Immature natural killer cell (primary cell): ENCODE results near the gene NTRK1. TPM values are rescaled to one million over a fixed set of nuclear protein-coding genes. Genes with fewer than 3 reads are reported as not detected.

ENCODE experiments used
- DNase-seq, 3 donors: peaks; one replicate each; pipeline ENCODE4 v3.0.0; 2022; ENCODE audit warnings: mixed read lengths in 1 of 3
- H3K27ac Mint-ChIP-seq, 6 donors: one replicate each; pipeline ENCODE4 v1.8.0; 2020; ENCODE audit warnings: mixed read lengths in 6 of 6, mild to moderate bottlenecking in 5 of 6, inconsistent platforms in 4 of 6, moderate library complexity in 3 of 6
- H3K27me3 Mint-ChIP-seq, 3 donors: one replicate each; pipeline ENCODE4 v1.8.0; 2020 to 2021; ENCODE audit warnings: low read depth in 3 of 3, mild to moderate bottlenecking in 3 of 3, mixed read lengths in 3 of 3, moderate library complexity in 3 of 3, inconsistent platforms in 1 of 3
- H3K36me3 Mint-ChIP-seq, 3 donors: one replicate each; pipeline ENCODE4 v1.8.0; 2020; ENCODE audit warnings: mixed read lengths in 3 of 3, inconsistent platforms in 2 of 3, mild to moderate bottlenecking in 2 of 3
- H3K4me1 Mint-ChIP-seq, 2 donors: one replicate each; pipeline ENCODE4 v1.8.0; 2020; ENCODE audit warnings: inconsistent platforms in 2 of 2, mild to moderate bottlenecking in 2 of 2, mixed read lengths in 2 of 2, moderate library complexity in 1 of 2
- H3K4me3 Mint-ChIP-seq, 5 donors: one replicate each; pipeline ENCODE4 v1.8.0; 2020; ENCODE audit warnings: mild to moderate bottlenecking in 5 of 5, mixed read lengths in 5 of 5, inconsistent platforms in 3 of 5, moderate library complexity in 3 of 5
- H3K9me3 Mint-ChIP-seq, 6 donors: one replicate each; pipeline ENCODE4 v1.8.0; 2020; ENCODE audit warnings: mild to moderate bottlenecking in 6 of 6, mixed read lengths in 6 of 6, inconsistent platforms in 4 of 6, moderate library complexity in 3 of 6
- polyA plus RNA-seq, 3 donors: library from polyadenylated mRNA; unstranded; fragments of 300-500 nt; fragmentation: Illumina TruSeq; gene quantifications; one replicate each; pipeline ENCODE4 v1.2.3, GENCODE V29; 2021

Gene NTRK1
- polyA plus RNA-seq, 3 donors from 2014 or later = 0.71 TPM; not detected in 2

DNA sequence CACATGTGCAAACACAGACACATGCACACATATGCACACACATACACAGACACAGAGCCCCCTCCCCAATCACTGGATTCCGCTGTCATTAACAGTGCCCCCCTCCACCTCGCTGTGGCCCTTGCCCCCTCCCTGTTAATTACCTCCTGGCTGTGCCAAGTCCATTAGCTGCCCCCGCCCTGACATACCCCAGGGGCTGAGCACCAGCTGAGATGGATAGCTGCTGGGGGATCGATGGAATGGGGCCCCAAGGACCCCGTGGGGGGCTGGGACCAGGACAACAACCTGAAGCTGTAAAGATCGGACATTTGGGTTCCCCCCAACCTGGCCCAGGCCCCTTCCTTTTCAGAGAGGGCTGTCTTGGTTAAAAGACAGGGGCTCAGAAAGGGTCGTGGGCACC is 23.3 kb downstream of the NTRK1 start:
- no peaks in the 10 kb centered on the region for H3K9me3 Mint-ChIP-seq
- DNase-seq = no peak
- no peak overlapping the region for H3K27ac Mint-ChIP-seq
- H3K4me1 Mint-ChIP-seq = no peaks in the 10 kb centered on the region
- H3K4me3 Mint-ChIP-seq = no peak overlapping the region
- H3K27me3 Mint-ChIP-seq = peaks cover 6 to 9% (median 8%) of the 10 kb centered on the region in 3 donors
- peaks cover 0 to 3% (median 0%) of the 10 kb centered on the region in 3 donors for H3K36me3 Mint-ChIP-seq

DNA sequence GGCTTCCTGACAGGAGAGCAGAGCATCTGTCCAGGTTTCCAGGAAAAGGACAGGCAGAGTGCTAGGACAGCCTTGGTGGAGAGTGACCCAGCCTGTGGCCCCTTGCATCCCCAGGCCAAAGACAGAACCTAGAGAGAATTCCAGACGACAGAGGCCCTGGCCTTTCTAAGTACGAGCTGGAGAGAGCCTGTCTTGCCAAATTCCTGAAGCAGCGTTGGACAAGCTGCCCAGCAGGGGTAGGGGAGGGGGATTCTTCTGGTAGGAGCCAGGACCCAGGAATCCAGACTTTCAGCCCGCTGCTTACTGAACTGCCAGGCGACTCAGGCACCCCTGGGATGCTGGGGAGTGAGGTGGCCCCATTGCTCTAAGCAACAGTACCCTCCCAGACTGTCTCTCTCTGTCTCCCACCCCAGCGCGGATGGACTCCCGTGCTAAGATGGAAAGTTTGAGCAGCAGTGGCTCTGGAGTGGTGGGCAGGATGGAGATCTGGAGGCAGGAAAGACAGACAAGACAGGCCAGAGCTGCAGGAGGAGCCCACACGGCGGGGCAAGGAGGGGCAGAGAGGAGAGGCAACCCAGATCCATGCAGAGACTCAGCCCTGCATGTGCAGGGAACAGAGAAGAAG is 24.0 kb downstream of the NTRK1 start:
- peaks cover 0 to 3% (median 0%) of the 10 kb centered on the region in 3 donors for H3K36me3 Mint-ChIP-seq
- no peaks in the 10 kb centered on the region for H3K4me1 Mint-ChIP-seq
- peak overlapping the region in 1 of 6 donors; percentile 31 for H3K27ac Mint-ChIP-seq
- no peak overlapping the region for H3K4me3 Mint-ChIP-seq
- no peaks in the 10 kb centered on the region for H3K9me3 Mint-ChIP-seq
- H3K27me3 Mint-ChIP-seq = peaks cover 6 to 10% (median 9%) of the 10 kb centered on the region in 3 donors
- DNase-seq = no peak

DNA sequence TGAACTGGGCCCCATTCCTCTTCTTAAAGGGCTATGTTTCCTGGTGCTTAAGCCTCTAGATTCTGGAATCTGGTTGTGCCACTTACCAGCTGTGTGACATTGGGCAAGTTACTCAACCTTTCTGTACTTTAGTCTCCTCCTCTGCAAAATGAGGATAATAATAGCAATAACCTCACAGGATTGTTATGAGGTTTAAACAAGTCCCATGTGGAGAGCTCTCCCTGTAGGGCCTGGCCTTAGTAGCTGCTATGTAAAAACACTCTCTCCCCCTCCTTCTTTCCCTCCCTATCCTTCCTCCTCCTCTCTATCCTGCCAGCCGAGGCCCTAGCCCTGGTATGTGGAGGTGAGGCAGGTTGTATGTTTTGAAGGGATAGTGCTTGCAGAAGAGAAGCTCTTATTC is 24.6 kb downstream of the NTRK1 start:
- peaks cover 8 to 14% (median 9%) of the 10 kb centered on the region in 3 donors for H3K27me3 Mint-ChIP-seq
- DNase-seq = no peak
- H3K36me3 Mint-ChIP-seq = peaks cover 0 to 3% (median 0%) of the 10 kb centered on the region in 3 donors
- no peak overlapping the region for H3K4me3 Mint-ChIP-seq
- no peaks in the 10 kb centered on the region for H3K4me1 Mint-ChIP-seq
- no peaks in the 10 kb centered on the region for H3K9me3 Mint-ChIP-seq
- no peak overlapping the region for H3K27ac Mint-ChIP-seq

DNA sequence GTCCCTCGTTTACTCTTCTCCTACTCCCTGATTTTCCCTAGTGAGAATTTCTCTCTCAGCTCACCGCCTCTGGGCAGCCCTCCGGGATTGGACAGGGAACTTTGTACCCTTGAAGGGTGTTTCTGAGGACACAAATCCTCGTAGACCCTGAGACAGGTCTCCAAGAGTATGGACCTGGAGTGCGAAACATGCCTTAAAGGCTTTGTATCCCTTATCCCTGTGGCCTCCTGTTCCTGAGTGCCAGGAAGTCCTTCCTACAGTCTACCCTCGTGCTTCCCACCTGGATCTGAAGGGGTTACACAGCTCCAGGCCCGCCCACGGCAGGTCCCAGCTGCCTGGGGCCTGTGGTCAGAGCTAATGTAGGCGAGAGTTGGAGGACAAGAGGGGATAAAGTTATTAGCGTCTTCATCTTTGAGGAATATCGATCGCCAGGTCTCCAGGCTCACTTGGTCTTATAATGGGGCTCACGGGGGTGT is 25.3 kb downstream of the NTRK1 start:
- peaks cover 0 to 3% (median 0%) of the 10 kb centered on the region in 3 donors for H3K36me3 Mint-ChIP-seq
- no peak for DNase-seq
- H3K27me3 Mint-ChIP-seq = peaks cover 9 to 18% (median 10%) of the 10 kb centered on the region in 3 donors
- H3K4me1 Mint-ChIP-seq = no peaks in the 10 kb centered on the region
- H3K4me3 Mint-ChIP-seq = no peak overlapping the region
- no peak overlapping the region for H3K27ac Mint-ChIP-seq
- H3K9me3 Mint-ChIP-seq = no peaks in the 10 kb centered on the region

DNA sequence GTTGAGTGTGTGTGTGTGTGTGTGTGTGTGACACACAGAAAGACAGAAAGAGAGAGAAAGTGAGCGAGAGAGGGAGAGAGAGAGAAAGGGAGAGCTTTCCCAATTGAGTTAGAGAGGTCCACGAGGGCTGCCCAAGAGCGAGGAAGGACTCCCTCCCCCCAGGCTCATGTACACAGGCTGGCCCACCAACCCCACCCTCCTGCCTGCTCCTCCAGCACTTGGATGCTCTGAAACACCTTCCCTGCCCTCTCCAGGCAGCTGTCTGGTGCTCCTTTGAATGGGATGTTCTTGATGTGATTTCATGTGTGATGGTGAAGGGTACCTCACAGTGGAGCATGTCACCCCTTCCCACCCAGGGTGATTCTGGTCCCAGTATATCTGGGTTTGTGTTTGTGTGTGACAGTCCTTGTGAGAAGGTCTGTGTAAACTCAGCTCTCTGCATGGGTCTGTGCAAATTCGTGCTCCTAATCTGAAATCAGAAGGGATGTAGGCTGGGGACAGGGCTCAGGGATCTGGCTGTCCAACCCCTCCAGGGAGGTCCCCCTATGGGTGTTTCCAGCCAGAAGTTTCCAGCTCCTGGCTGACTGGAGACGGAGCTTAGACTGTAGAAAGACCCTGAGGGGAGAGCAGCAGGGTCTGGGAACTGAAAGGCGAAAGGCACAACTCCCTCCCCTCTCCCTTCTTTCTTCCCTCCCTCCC is 26.1 kb downstream of the NTRK1 start:
- DNase-seq = no peak
- Mint-ChIP-seq H3K4me3 (no peak overlapping the region), H3K27me3 (peaks cover 10 to 25% (median 13%) of the 10 kb centered on the region in 3 donors), H3K4me1 (peaks cover under 1 to 3% of the 10 kb centered on the region in 2 donors), H3K9me3 (no peaks in the 10 kb centered on the region), H3K27ac (peak overlapping the region in 1 of 6 donors; percentile 55), H3K36me3 (peaks cover 0 to 3% (median 0%) of the 10 kb centered on the region in 3 donors)

DNA sequence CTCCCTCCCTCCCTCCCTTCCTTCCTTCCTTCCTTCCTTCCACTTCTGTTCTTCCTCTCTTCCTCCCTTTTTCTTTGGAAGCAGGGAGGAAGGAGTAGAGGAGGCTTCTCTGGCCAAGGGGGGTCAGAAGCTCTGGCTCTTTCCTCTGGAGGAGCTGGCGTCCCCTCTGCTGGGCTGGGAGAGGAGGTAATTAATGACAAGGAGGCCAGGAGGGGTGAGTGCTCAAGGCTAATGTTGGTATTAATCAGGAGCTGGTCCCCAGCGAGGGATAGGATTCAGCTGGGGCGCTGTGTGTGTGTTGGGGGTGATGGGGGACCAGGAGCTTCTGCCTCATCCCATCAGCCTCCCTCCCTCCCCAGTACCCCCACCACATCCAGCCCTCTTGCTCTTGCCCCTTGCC is 26.7 kb downstream of the NTRK1 start:
- Mint-ChIP-seq H3K4me3 (no peak overlapping the region), H3K9me3 (no peaks in the 10 kb centered on the region), H3K27me3 (peaks cover 14 to 28% (median 18%) of the 10 kb centered on the region in 3 donors), H3K27ac (no peak overlapping the region), H3K4me1 (peaks cover 5 to 9% of the 10 kb centered on the region in 2 donors), H3K36me3 (peaks cover 0 to 3% (median 0%) of the 10 kb centered on the region in 3 donors)
- no peak for DNase-seq

DNA sequence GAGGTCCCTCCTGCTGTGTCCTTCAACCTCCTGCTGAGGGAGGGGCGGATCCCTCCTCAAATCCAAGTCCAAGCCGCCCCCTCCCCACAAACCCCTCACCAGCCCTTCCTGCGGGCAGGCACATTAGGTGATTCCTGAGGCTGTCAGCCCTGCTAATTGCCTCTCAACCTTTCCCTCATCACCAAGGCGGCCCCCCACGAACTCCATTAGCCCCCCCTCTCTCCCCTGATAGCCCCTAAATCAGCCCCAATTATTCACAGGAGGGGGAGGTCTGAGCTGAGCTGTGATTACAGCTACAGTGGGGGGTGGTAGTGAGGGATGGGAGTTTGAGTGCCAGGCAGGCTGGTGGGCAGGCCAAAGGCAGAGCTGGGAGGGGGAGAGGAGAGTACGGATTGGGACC is 27.1 kb downstream of the NTRK1 start:
- no peak for DNase-seq
- no peaks in the 10 kb centered on the region for H3K9me3 Mint-ChIP-seq
- H3K27me3 Mint-ChIP-seq = peaks cover 17 to 31% (median 18%) of the 10 kb centered on the region in 3 donors
- peaks cover 0 to 3% (median 0%) of the 10 kb centered on the region in 3 donors for H3K36me3 Mint-ChIP-seq
- no peak overlapping the region for H3K27ac Mint-ChIP-seq
- H3K4me1 Mint-ChIP-seq = peaks cover 6 to 10% of the 10 kb centered on the region in 2 donors
- H3K4me3 Mint-ChIP-seq = no peak overlapping the region

DNA sequence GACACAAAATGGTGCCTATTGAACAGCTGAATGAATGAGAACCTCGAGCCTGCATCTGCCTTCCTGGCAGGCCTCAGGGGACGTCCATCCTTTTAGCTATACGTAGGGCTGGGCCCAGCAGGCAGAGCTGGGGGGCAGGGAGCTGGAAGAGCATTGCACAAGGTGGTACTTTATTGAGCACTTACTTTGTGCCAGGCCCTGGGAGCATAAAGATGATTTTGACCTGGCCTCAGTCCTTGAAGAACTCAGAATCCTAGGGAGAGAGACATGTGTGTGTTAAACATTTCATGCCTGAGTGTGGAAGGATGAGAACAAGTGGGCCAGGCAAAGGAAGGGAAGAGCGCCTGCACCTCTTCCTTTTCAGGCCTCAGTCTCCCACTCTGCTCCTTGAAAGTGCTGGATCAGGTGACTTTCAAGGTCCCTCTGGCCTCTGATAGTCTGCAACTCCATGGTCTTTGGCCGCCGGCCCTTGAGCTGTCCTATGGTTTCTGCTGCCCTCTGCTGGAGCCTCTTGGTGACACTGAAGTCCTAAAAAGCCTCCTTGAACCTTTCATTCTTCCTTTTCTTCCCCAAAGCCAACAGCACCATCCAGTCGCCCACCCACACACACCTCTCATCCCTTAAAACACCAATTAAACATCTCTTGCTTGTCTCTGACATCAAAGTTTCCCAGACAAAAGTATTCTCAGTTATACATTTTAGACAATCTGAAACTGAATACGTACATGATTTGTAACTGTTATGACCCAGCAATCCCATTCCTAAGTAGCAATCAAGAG is 29.3 kb downstream of the NTRK1 start:
- DNase-seq = peak; percentile 47 to 52 (median 51)
- H3K9me3 Mint-ChIP-seq = no peaks in the 10 kb centered on the region
- H3K4me1 Mint-ChIP-seq = peaks cover 10 to 11% of the 10 kb centered on the region in 2 donors
- H3K27ac Mint-ChIP-seq = no peak overlapping the region
- H3K4me3 Mint-ChIP-seq = peak overlapping the region in 1 of 5 donors; percentile 3
- H3K27me3 Mint-ChIP-seq = peaks cover 13 to 31% (median 18%) of the 10 kb centered on the region in 3 donors
- no peaks in the 10 kb centered on the region for H3K36me3 Mint-ChIP-seq

DNA sequence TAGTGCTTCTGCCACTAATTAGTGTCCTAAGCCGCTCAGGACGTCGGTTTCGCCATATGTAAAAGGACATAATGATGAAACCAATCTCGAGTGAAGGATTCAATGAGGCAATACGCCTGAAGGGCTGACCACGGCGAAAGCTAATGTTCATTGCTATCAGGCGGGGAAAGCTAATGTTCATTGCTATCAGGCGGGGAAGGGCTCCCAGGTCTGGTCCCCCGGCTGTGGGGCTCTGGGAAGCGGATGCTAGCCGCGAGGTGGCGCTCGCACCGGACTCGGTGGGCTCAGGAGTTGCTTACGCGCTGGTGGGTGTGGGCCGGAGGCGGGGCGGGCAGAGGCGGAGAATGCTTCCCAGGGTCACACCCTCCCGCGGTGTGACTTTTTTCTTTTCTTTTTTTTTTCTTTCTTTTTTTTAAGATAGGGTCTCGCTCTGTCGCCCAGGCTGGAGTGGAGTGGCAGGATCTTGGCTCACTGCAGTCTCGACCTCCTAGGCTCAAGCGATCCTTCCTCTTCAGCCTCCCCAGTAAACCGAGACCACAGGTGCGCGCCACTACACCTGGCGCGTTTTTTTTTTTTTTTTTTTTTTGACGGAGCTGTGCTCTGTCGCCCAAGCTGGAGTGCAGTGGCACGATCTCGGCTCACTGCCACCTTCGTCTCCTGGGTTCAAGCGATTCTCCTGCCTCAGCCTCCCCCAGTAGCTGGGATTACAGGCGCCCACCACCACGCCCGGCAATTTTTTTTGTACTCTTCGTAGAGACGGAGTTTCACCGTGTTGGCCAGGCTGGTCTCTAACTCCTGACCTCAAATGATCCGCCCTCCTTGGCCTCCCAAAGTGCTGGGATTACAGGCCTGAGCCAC is 31.8 kb downstream of the NTRK1 start:
- Mint-ChIP-seq H3K27me3 (peaks cover 13 to 33% (median 16%) of the 10 kb centered on the region in 3 donors), H3K4me1 (peaks cover 10 to 11% of the 10 kb centered on the region in 2 donors), H3K36me3 (no peaks in the 10 kb centered on the region), H3K4me3 (peak overlapping the region; percentile 60 to 79 (median 69)), H3K9me3 (no peaks in the 10 kb centered on the region), H3K27ac (peak overlapping the region in 2 of 6 donors; percentile 7 to 37)
- peak; percentile 71 to 76 (median 73) for DNase-seq

DNA sequence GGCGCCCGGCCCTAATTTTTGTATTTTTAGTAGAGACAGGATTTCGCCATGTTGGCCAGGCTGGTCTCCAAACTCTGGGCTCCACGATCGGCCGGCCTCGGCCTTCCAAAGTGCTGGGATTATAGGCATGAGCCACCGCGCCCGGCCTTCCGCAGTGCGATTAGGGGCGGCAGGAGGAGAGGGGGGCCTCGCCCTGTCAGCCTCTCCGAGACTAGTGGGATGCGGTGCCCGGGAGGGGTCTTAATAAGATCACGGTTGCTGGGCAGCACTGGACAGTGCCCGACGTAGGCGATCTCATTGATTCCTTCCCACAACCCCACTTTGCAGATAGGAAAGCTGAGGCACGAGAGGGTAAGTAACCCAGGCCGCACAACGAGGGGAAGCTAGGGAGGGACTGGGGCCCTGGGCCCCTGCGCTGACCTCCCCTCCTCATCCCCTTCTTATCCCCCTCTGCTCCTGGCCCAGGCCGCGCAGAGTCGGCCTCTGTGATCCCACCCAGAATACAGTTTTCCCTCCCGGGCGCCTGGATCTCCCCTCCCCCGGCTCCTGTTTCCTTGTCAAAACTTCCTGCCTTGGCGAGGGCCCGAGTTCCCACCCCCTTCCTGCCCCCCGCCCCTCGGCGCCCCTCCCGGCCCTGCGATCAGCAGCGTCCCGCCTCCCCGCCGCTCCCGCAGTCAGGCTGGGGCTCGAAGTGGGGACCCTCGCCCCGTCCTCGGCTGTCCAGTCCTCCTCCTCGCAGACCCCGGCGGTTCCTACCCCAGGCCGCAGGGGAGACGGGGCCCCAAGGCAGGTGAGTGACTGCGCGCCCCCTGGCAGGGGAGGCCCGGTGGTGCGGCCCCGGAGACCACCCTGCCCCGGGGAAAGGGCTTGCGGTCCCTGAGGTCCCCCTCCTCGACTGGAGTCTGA is 32.6 kb downstream of the NTRK1 start, which contains the start of gene PEAR1:
Gene PEAR1, plus strand, starts transcription at position 671 of the 906 bp plus-strand sequence. CDS start 10,209 bp downstream, outside the sequence.
- H3K4me1 Mint-ChIP-seq = peaks cover 10 to 11% of the 10 kb centered on the region in 2 donors
- DNase-seq = no peak
- H3K27me3 Mint-ChIP-seq = peaks cover 13 to 37% (median 16%) of the 10 kb centered on the region in 3 donors
- no peaks in the 10 kb centered on the region for H3K9me3 Mint-ChIP-seq
- no peak within 1 kb of the TSS for H3K27ac Mint-ChIP-seq
- H3K4me3 Mint-ChIP-seq = peak within 1 kb of the TSS; percentile 60 to 79 (median 69)
- H3K36me3 Mint-ChIP-seq = no peaks in the 10 kb centered on the region

DNA sequence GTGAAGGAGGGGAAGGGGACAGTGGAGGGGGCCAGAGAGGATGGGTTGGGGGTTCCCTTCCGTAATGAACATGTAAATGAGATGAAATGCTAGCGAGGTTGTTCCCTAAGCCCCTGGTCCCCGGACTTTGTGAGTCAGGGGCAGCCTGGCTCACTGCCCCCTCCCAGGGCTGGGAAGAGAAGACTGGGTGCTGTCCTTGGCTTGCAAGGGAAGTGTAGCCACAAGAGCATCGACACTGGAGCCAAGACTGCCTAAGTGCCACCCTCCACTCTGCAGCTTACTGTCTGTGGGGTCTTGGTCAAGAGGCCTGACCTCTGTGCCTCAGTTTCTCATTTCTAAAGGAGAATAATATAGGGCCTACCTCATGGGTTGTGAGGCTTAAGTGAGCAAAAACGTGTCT is 33.3 kb downstream of the NTRK1 start:
- no peak for DNase-seq
- H3K9me3 Mint-ChIP-seq = no peaks in the 10 kb centered on the region
- H3K4me1 Mint-ChIP-seq = peaks cover 10 to 11% of the 10 kb centered on the region in 2 donors
- H3K27me3 Mint-ChIP-seq = peaks cover 11 to 38% (median 16%) of the 10 kb centered on the region in 3 donors
- no peaks in the 10 kb centered on the region for H3K36me3 Mint-ChIP-seq
- no peak overlapping the region for H3K27ac Mint-ChIP-seq
- H3K4me3 Mint-ChIP-seq = peak overlapping the region in 1 of 5 donors; percentile 38
